Measurements from ENCODE around the gene PGAP3.
"Not testable (repeated sequence)": the region's sequence is repeated elsewhere in the genome, so short reads cannot be mapped to it uniquely, and the experiment has no call there.

Gene PGAP3

DNA sequence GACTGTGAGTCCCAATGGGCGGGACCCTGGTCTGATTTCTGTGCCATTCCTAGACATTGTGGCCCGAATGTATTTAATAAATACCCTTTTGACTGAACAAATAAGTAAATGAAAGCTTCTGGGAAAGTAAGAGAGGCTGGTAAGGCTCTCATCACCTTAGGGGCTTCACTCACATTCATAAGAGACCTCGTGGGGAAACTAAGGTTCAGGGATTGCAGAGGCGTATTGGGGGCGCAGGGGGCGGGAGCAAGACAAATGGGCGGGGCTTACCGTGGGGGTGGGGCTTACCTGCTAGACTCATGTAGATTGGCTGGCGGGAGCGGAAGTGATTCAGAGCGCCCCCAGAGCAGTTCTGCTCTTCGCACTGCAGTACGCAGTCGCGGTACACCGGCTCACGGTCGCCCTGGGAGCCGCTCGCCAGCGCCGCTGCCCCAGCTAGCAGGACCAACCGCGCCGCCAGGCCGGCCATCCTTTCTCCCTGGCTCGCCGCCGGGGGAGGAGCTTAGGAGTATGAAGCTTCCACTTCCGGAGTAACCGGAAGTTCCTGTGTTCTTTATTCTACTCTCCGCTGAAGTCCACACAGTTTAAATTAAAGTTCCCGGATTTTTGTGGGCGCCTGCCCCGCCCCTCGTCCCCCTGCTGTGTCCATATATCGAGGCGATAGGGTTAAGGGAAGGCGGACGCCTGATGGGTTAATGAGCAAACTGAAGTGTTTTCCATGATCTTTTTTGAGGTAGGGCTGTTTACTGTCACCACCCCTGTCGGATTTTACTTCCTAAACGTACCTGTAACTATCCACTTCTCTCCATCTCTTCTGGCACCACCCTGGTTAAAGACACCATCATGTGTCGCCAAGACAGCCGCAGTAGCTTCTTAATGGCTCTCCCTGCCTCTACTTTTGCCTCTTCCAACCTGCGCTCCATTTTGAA lies at the start of gene PGAP3:
TSS of gene PGAP3 (minus strand) at position 512 of the 929 bp plus-strand sequence. CDS start at position 469, 43 bp downstream.
- peak; percentile 88 for DNase-seq

DNA sequence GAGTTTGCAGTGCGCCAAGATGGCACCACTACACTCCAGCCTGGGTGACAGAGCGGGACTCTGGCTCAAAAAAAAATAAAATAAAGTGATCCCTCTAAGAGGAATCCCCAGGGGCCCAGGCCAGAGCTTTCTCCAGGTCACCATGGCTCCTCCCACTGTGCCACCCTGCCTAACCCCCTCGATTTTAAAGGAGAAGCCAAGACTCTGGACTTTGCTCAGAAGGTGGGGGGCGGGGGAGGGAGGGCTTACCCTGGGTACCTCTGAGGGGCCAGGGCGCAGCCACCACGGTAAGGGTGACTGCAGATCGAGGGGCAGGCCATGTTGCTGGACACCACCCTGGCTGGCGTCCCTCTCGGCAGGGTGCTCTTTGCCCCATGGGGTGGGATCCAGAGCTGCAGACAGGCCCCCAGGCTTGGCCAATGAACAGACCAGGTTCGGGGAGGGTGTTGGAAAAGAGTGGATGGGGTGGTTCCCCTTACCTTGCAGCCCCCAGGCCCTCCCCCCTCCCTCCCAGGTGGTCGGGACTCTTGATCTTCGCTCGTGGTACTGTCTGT lies 49.4 kb upstream of the PGAP3 start:
- DNase-seq: no peak

DNA sequence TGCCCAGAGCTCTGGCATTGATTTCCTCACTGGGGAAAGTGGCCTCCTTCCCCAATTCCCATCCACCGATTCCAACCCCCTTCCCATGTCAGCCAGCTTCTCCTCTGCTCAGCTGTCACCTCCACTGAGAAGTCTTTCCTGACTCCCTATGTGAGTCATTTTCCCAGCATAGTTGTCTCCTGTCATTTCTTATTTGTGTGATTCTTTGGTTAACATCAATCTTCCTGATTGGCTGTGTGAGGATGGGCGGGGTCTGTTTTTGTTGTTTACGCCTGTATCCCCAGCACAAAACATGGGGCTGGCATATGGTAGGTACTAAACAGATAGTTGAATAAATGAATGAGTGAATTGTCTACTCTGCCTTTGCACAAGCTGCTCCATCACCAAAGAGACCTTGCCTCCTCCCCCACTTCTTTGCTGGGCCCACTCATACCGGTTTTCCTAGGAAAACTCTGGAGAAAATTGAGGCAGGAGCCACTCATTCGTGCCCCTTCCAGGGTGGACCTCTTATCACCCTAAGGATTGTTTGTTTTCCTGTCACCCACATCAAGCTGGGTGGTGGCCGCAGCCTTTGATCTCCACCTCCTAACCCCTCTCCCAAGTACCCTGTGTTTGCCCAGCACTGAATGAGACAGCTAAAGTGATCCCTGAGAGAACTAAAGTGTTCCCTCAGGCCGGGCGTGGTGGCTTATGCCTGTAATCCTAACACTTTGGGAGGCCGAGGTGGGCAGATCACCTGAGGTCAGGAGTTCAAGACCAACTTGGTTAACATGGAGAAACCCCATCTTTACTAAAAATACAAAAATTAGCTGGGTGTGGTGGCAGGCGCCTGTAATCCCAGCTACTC lies 48.7 kb upstream of the PGAP3 start:
- no peak for DNase-seq

DNA sequence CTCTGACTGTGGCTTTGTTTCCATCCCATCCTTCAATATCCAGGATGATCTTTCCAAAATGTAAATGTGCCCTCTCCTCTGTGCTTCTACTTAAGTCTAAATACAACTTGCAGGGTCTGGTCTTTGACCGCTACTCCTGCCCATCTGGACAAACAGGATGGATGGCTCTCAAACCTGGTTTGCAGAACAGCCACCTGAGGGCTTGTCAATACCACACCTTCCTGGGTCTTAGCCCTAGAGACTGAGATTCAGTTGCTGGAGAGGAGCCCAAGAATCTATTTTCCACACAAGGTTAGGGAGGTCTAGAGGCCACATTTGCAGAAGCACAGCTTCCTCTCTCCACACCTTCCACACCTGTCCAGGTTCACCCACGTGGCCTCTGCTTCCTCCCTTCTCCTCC lies 48.0 kb upstream of the PGAP3 start:
- no peak for DNase-seq

DNA sequence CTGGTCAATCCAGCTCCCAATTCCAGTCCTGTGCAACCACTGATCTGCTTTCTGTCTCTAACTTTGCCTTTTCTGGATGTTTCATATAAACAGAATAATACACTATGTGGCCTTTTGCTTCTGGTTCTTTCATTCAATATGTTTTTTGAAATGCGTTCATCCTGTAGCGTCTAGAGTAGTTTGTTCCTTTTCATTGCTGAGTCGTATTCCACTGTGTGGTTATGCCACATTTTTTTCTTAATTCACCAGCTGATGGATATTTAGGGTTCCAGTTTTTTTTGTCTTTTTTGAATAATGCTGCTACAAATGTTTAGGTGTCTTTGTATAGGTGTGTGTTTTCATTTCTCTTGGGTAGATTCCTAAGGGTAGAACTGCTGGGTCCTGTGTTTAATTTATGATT lies 44.7 kb upstream of the PGAP3 start:
- no peak for DNase-seq

GRCh38 chr17:39730095-39730921 lies 42.5 kb upstream of the PGAP3 start, which contains the start of gene MIEN1:
Gene MIEN1 (minus strand): TSS chr17:39730532. CDS start chr17:39730495, 37 bp downstream.
- DNase-seq: peak; percentile 88

GRCh38 chr17:39729280-39729851 lies 41.5 kb upstream of the PGAP3 start:
- no peak for DNase-seq

GRCh38 chr17:39727556-39727955 lies 39.7 kb upstream of the PGAP3 start:
- DNase-seq: no peak

DNA sequence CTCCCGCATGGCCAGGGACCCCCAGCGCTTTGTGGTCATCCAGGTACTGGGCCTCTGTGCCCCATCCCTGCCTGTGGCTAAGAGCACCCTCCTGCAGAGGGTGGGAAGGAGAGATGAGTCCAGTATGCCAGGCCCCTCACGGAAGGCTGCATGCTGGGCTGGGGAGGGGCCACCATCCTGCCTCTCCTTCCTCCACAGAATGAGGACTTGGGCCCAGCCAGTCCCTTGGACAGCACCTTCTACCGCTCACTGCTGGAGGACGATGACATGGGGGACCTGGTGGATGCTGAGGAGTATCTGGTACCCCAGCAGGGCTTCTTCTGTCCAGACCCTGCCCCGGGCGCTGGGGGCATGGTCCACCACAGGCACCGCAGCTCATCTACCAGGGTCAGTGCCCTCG lies 38.8 kb upstream of the PGAP3 start:
- DNase-seq: no peak

DNA sequence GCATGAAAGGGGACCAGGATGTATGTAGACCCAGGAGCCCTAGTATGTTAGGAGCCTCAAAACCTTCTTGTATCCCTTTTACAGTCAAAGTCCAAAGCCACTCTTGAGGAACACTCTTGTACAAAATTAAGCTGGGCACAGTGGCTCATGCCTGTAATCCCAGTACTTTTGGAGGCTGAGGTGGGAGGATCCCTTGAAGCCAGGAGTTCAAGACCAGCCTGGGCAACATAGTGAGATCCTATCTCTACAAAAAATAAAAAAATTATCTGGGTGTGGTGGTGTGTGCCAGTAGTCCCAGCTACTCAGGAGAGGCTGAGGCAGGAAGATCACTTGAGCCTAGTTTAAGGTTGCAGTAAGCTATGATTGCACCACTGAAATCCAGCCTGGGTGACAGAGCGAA lies 38.1 kb upstream of the PGAP3 start:
- not testable (repeated sequence) for DNase-seq

DNA sequence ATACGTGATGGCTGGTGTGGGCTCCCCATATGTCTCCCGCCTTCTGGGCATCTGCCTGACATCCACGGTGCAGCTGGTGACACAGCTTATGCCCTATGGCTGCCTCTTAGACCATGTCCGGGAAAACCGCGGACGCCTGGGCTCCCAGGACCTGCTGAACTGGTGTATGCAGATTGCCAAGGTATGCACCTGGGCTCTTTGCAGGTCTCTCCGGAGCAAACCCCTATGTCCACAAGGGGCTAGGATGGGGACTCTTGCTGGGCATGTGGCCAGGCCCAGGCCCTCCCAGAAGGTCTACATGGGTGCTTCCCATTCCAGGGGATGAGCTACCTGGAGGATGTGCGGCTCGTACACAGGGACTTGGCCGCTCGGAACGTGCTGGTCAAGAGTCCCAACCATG lies 36.9 kb upstream of the PGAP3 start:
- no peak for DNase-seq

GRCh38 chr17:39722965-39723848 lies 35.4 kb upstream of the PGAP3 start:
- DNase-seq: no peak

DNA sequence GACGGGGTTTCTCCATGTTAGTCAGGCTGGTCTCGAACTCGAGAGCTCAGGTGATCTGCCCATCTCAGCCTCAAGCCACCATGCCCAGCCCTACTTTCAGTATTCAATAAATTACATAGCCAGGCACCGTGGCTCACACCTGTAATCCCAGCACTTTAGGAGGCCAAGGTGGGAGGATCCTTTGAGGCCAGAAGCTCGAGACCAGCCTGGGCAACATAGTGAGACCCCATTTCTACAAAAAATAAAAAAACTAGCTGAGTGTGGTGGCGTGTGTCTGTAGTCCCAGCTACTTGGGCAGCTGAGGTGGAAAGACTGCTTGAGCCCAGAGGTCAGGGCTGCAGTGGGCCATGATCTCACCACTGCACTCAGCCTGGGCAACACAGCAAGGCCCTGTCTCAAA lies 34.2 kb upstream of the PGAP3 start:
- no peak for DNase-seq

GRCh38 chr17:39719563-39720355 lies 31.9 kb upstream of the PGAP3 start:
- no peak for DNase-seq

GRCh38 chr17:39717660-39718059 lies 29.8 kb upstream of the PGAP3 start:
- DNase-seq: no peak

- no peak for DNase-seq
Measured at GRCh38 chr17:39716879-39717536, 29.2 kb upstream of the PGAP3 start.

DNA sequence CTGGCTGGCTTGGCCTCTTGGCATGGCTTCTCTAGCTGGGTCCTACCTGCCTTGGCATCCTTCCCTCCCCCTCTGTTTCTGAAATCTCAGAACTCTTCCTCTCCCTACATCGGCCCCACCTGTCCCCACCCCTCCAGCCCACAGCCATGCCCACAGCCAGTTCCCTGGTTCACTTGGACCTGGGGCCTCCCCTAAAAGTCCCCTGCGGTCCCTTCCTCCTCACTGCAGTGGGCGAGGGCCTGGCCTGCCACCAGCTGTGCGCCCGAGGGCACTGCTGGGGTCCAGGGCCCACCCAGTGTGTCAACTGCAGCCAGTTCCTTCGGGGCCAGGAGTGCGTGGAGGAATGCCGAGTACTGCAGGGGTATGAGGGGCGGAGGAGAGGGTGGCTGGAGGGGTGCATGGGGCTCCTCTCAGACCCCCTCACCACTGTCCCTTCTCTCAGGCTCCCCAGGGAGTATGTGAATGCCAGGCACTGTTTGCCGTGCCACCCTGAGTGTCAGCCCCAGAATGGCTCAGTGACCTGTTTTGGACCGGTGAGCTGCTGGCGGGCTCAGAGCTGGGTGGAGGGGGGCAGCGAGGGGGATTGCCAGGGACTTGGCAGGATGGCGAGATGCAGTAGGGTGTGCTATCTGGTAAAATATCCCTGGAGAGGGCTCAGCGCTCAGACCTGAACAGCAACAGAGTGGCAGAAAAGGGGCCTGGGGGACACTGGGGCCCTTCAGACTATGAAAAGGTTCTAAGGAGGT lies 28.4 kb upstream of the PGAP3 start:
- DNase-seq: no peak

- no peak for DNase-seq
Measured at GRCh38 chr17:39715375-39716072, 27.7 kb upstream of the PGAP3 start.
